GM23338 (cell line): ENCODE results near the gene PPP1R2. TPM values are rescaled to one million over a fixed set of nuclear protein-coding genes. Genes with fewer than 3 reads are reported as not detected.
A peak's percentile ranks its signal among the peaks of the same experiment; 100 is the strongest.

Experiments
- ATAC-seq: fragments of 200-7000 bp; cut with Tn5 transposase; 3 replicates; pipeline ENCODE4 v1.9.1; 2020
- DNase-seq: peaks from one replicate; pipeline ENCODE4 v3.0.0-alpha.2; 2015; ENCODE audit warnings: low spot score
- H2AFZ ChIP-seq: fragments of 200-600 bp; sonication (generic); 2 replicates; pipeline ENCODE4 v1.8.0; 2016; ENCODE audit warnings: antibody characterized with exemption, mild to moderate bottlenecking, moderate library complexity
- H3F3A ChIP-seq: fragments of 200-600 bp; sonication (generic); replicated peaks from 2 replicates; pipeline ENCODE4 v1.8.0; 2017; ENCODE audit warnings: antibody characterized with exemption, mixed run types, low read depth
- H3K27ac ChIP-seq: fragments of 200-600 bp; sonication (generic); 2 replicates; pipeline ENCODE4 v1.6.1; 2016; ENCODE audit warnings: low read depth
- H3K27me3 ChIP-seq: fragments of 200-600 bp; sonication (generic); 2 replicates; pipeline ENCODE4 v1.8.0; 2016; ENCODE audit warnings: mild to moderate bottlenecking, mixed run types, moderate library complexity; ENCODE audit not compliant: insufficient read depth
- H3K36me3 ChIP-seq: fragments of 200-600 bp; sonication (generic); 2 replicates; pipeline ENCODE4 v1.8.0; 2016; ENCODE audit warnings: mild to moderate bottlenecking; ENCODE audit not compliant: insufficient read depth
- H3K4me1 ChIP-seq: fragments of 200-600 bp; sonication (generic); 2 replicates; pipeline ENCODE4 v1.8.0; 2016; ENCODE audit warnings: mild to moderate bottlenecking, moderate library complexity; ENCODE audit not compliant: insufficient read depth
- H3K4me2 ChIP-seq: fragments of 200-600 bp; sonication (generic); 2 replicates; pipeline ENCODE4 v1.7.1; 2017; ENCODE audit warnings: mixed run types
- H3K4me3 ChIP-seq: fragments of 200-600 bp; sonication (generic); 2 replicates; pipeline ENCODE4 v1.6.1; 2016; ENCODE audit warnings: mixed run types
- H3K79me2 ChIP-seq: fragments of 200-600 bp; sonication (generic); replicated peaks from 2 replicates; pipeline ENCODE4 v1.8.0; 2017; ENCODE audit warnings: mild to moderate bottlenecking; ENCODE audit not compliant: insufficient read depth
- H3K9me2 ChIP-seq: fragments of 200-600 bp; sonication (generic); 2 replicates; pipeline ENCODE4 v1.8.0; 2017; ENCODE audit not compliant: insufficient read depth
- H4K20me1 ChIP-seq: fragments of 200-600 bp; sonication (generic); replicated peaks from 2 replicates; pipeline ENCODE4 v1.8.0; 2017; ENCODE audit warnings: mild to moderate bottlenecking; ENCODE audit not compliant: insufficient read depth
- H3K27ac Mint-ChIP-seq: 2 replicates; pipeline ENCODE4 v1.8.0; 2020; ENCODE audit warnings: inconsistent platforms, mild to moderate bottlenecking, moderate library complexity, mixed read lengths
- H3K27me3 Mint-ChIP-seq: 3 replicates; pipeline ENCODE4 v1.8.0; 2022; ENCODE audit warnings: low read depth, mild to moderate bottlenecking, moderate library complexity, mixed read lengths, inconsistent platforms; ENCODE audit not compliant: insufficient read depth, poor library complexity
- H3K36me3 Mint-ChIP-seq: 3 replicates; pipeline ENCODE4 v1.8.0; 2021; ENCODE audit warnings: low read depth, mild to moderate bottlenecking, inconsistent platforms, moderate library complexity, mixed read lengths
- H3K4me1 Mint-ChIP-seq: 3 replicates; pipeline ENCODE4 v1.8.0; 2020; ENCODE audit warnings: mild to moderate bottlenecking, inconsistent platforms, mixed read lengths
- H3K4me3 Mint-ChIP-seq: 3 replicates; pipeline ENCODE4 v1.8.0; 2021; ENCODE audit warnings: moderate library complexity, mild to moderate bottlenecking, inconsistent platforms, mixed read lengths
- H3K9me3 Mint-ChIP-seq: 3 replicates; pipeline ENCODE4 v1.8.0; 2020; ENCODE audit warnings: moderate library complexity, mild to moderate bottlenecking, inconsistent platforms, mixed read lengths
- CREB1 ChIP-seq: fragments of 250-450 bp; sonication (Bioruptor Pico); IDR thresholded peaks from 2 replicates; pipeline ENCODE4 v1.5.0; 2020; ENCODE audit warnings: low read depth, mild to moderate bottlenecking, moderate library complexity
- ETS1 ChIP-seq: IDR thresholded peaks from 2 replicates; pipeline ENCODE4 v1.6.1; 2016; ENCODE audit warnings: antibody characterized with exemption
- EZH2 ChIP-seq: fragments of 200-600 bp; sonication (generic); IDR thresholded peaks from one replicate; pipeline ENCODE4 v1.8.0; 2017; ENCODE audit warnings: antibody characterized with exemption, mild to moderate bottlenecking, low read depth; ENCODE audit not compliant: unreplicated experiment
- EZH2phosphoT487 ChIP-seq: fragments of 200-600 bp; sonication (generic); IDR thresholded peaks from one replicate; pipeline ENCODE4 v1.8.1; 2018; ENCODE audit warnings: antibody characterized with exemption; ENCODE audit not compliant: unreplicated experiment
- JUNB ChIP-seq: IDR thresholded peaks from one replicate; pipeline ENCODE4 v1.6.1; 2016; ENCODE audit warnings: antibody characterized with exemption; ENCODE audit not compliant: unreplicated experiment
- NANOG ChIP-seq: IDR thresholded peaks from 2 replicates; pipeline ENCODE4 v1.6.1; 2016; ENCODE audit warnings: antibody characterized with exemption, borderline replicate concordance
- POLR2AphosphoS5 ChIP-seq: IDR thresholded peaks from 2 replicates; pipeline ENCODE4 v1.6.1; 2016; ENCODE audit warnings: antibody characterized with exemption, low read depth
- ZNF114 ChIP-seq: fragments of 250-450 bp; sonication (Bioruptor Pico); IDR thresholded peaks from 2 replicates; pipeline ENCODE4 v1.5.0; 2020; ENCODE audit warnings: mild to moderate bottlenecking, moderate library complexity
- ZNF331 ChIP-seq: fragments of 250-450 bp; sonication (Bioruptor Pico); IDR thresholded peaks from 2 replicates; pipeline ENCODE4 v1.5.0; 2020; ENCODE audit warnings: low read depth, mild to moderate bottlenecking, moderate library complexity
- polyA plus RNA-seq: library from polyadenylated mRNA; unstranded; fragments of >200 nt; fragmentation: Nextera tagmentation; extraction: Ambion mirVana; gene quantifications from 2 replicates; pipeline ENCODE4 v1.2.1, GENCODE V29; 2016
- total RNA-seq: library from RNA; depleted of rRNA; stranded (reverse); fragments of >200 nt; shearing (Covaris generic); gene quantifications from 2 replicates; pipeline ENCODE4 v1.2.3, GENCODE V29; 2014

PPP1R2 gene
- total and polyA plus RNA-seq, 2 experiments from 2014 or later = 45.9 to 46.8 TPM

DNA sequence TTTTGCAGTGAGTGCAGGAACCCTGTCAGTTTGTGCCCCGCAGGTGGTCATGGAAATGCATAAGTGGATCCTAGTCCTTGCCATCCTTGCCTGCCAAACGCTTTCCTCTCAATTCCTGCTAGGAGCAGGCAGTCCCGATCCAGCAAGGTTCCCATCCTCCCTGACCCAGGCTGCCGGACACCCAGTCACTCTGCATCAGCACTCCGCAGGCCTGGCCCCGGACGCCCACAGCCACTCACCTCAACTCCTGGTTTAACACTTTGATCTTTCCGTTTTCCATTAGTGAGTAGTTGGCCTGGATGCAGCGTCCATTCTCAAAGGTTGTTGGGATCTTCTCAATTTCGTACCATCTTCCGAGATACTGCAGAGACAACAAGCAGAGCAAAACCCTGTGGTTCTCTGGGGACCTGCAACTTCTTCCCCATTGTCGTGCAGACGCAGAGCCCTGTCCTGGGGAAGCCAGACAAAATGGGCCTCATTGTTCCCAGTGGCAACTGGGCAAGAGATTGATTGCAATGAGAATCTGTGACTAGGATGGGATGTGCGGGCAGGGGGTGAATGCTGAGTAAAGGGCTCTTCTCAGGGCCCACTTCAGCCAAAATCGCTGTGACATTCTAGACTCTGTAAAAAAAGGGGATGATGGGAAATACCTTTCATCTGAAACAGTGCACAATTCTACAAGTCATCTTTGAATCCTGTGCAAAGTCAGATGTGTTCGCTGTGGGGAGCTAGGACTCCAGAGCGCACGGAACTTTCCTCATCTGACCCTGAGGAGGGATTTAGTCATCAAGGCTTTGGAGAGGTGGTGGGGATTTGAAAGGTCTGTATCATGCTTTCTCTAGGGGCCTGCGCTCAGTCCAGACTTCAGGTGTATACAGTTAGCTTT lies 30.7 kb upstream of the PPP1R2 start:
- H3K4me2 ChIP-seq = peak overlapping the region; percentile 38; the same call in 1 of the 2 replicates
- H3K4me1 ChIP-seq = peaks cover 11% of the 10 kb centered on the region; the same call in 1 of the 2 replicates
- DNase-seq (no peak), ATAC-seq (peak; percentile 52; the same call in 2 of the 3 replicates)
- H4K20me1 ChIP-seq = no peaks in the 10 kb centered on the region
- no peaks in the 10 kb centered on the region for H3K36me3 ChIP-seq
- peak overlapping the region; percentile 90; the same call in 1 of the 2 replicates for H2AFZ ChIP-seq
- Mint-ChIP-seq H3K27me3 (no peaks in the 10 kb centered on the region), H3K9me3 (peaks cover 3% of the 10 kb centered on the region; the same call in 1 of the 3 replicates), H3K36me3 (no peaks in the 10 kb centered on the region), H3K4me3 (no peak overlapping the region), H3K4me1 (peaks cover 13% of the 10 kb centered on the region), H3K27ac (no peak overlapping the region)
- no peaks in the 10 kb centered on the region for H3K9me2 ChIP-seq
- H3K79me2 ChIP-seq = no peaks in the 10 kb centered on the region
- TF ChIP-seq CREB1 (CRISPR knock-in tag) = no peak
- TF ChIP-seq ZNF331 (CRISPR knock-in tag) = 0 out of 2 replicates have a peak, but pooled peaks have one; percentile 11
- TF ChIP-seq EZH2 = no peak
- no peak for TF ChIP-seq NANOG
- TF ChIP-seq ZNF114 (CRISPR knock-in tag) = no peak
- H3K4me3 ChIP-seq = no peak overlapping the region
- no peaks in the 10 kb centered on the region for H3F3A ChIP-seq
- H3K27me3 ChIP-seq = no peaks in the 10 kb centered on the region
- no peak overlapping the region for H3K27ac ChIP-seq

DNA sequence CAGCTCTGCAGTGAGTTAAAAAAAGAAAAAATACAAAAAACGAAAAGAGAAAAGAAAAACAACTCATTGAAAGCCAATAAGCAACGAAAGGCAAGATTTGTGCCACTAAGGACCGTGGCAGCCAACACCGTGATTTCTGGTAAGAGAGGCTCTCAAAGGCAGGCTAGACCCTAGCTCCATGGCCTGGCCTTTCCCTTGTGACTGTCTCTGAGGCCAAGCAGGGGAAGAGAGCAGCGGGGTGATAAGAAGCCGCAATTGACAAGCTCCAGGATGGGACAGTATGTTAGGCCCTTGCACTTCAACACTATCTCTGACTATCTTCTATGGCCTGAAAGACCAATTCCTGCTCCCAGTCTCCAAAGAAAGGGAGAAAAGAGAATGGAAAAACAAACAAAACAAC lies 28.2 kb upstream of the PPP1R2 start:
- Histone ChIP-seq H3K27me3 (no peaks in the 10 kb centered on the region), H3K27ac (no peak overlapping the region), H3K4me2 (no peak overlapping the region), H4K20me1 (no peaks in the 10 kb centered on the region), H3K4me3 (no peak overlapping the region), H3F3A (no peaks in the 10 kb centered on the region), H2AFZ (no peak overlapping the region), H3K4me1 (peaks cover 11% of the 10 kb centered on the region; the same call in 1 of the 2 replicates), H3K36me3 (no peaks in the 10 kb centered on the region), H3K9me2 (no peaks in the 10 kb centered on the region), H3K79me2 (no peaks in the 10 kb centered on the region)
- DNase-seq = no peak
- peaks cover 2% of the 10 kb centered on the region for H3K27me3 Mint-ChIP-seq
- ATAC-seq = no peak
- H3K4me3 Mint-ChIP-seq = no peak overlapping the region
- H3K36me3 Mint-ChIP-seq = no peaks in the 10 kb centered on the region
- H3K27ac Mint-ChIP-seq = no peak overlapping the region
- peaks cover 13% of the 10 kb centered on the region for H3K4me1 Mint-ChIP-seq
- no peak for TF ChIP-seq POLR2AphosphoS5
- no peak for TF ChIP-seq EZH2phosphoT487
- TF ChIP-seq NANOG = no peak
- TF ChIP-seq EZH2 = no peak
- no peak for TF ChIP-seq JUNB
- TF ChIP-seq CREB1 (CRISPR knock-in tag) = no peak
- no peak for TF ChIP-seq ZNF331 (CRISPR knock-in tag)
- peaks cover 3% of the 10 kb centered on the region; the same call in 1 of the 3 replicates for H3K9me3 Mint-ChIP-seq

DNA sequence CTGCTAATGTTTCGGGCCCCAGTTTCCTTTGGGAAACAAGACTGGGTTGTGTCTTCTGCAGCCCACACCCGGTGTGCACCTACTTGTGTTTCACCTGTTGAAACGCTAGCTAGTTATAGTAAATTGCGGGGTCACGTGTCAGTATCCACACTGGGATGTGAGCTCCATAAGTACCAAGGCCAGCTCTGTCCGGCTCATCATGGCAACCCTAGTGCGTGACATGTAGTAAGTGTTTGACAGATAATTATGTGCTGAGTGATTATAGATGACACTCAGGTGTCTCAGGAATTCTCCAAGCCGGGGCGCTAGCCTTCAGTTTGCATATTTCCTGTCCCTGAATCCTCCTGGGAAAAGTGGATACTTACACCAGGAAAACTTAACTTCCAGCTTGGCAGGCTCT lies 27.8 kb upstream of the PPP1R2 start:
- no peak for DNase-seq
- peaks cover 11% of the 10 kb centered on the region; the same call in 1 of the 2 replicates for H3K4me1 ChIP-seq
- H3K27me3 ChIP-seq = no peaks in the 10 kb centered on the region
- H2AFZ ChIP-seq = no peak overlapping the region
- no peak overlapping the region for H3K4me3 ChIP-seq
- no peaks in the 10 kb centered on the region for H3K9me2 ChIP-seq
- no peaks in the 10 kb centered on the region for H3K36me3 ChIP-seq
- peaks cover 2% of the 10 kb centered on the region for H3K27me3 Mint-ChIP-seq
- H3K4me1 Mint-ChIP-seq = peaks cover 13% of the 10 kb centered on the region
- TF ChIP-seq ETS1 = no peak
- TF ChIP-seq JUNB = no peak
- no peak for TF ChIP-seq CREB1 (CRISPR knock-in tag)
- no peak overlapping the region for H3K27ac ChIP-seq
- no peaks in the 10 kb centered on the region for H4K20me1 ChIP-seq
- no peak overlapping the region for H3K4me3 Mint-ChIP-seq
- H3K4me2 ChIP-seq = no peak overlapping the region
- H3K27ac Mint-ChIP-seq = no peak overlapping the region
- peaks cover 3% of the 10 kb centered on the region; the same call in 1 of the 3 replicates for H3K9me3 Mint-ChIP-seq
- ATAC-seq = no peak
- no peaks in the 10 kb centered on the region for H3K79me2 ChIP-seq
- H3K36me3 Mint-ChIP-seq = no peaks in the 10 kb centered on the region
- no peaks in the 10 kb centered on the region for H3F3A ChIP-seq
